NCI-H1105 treated with DMSO at 0.1 percent for 48 hours (cell line): Measurements from ENCODE around the gene SH3TC1.

Experiments
- DNase-seq: peaks from one replicate; lab custom pipeline; 2025; lab: John Stamatoyannopoulos, UW

SH3TC1 gene

DNA sequence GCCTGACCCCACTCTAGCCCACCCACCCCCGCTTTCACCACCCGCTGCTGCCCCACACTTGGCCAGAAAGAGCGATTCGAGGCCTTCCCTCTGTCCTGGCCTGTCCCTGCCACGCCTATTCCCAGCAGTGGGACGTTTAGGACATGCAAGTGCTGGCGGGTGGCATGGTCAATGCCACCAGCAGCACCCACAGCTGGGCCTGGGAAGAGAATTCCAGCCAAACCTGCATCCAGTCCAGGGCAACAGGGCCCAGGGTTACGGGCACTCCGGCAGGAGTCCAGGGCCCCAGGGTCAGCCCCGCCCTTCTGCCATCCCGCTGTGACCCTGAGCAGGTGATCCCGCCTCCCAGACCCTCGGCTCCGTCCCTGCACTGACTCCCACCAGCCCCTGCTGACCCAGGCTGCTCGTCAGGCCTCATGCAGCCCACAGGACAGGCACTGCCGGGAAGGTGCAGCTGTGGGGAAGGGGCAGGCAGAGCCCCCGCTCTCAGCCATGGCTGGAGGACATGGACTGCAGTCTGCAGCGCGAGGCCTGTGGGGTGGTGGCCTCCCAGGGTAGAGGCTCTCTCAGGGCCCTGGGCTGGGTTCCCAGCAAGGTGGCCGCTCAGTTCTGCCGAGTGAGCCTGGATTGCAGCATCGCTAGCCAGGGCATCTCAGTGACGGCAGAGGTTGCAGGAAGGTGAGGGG is 63.7 kb downstream of the SH3TC1 start:
- DNase-seq = no peak

DNA sequence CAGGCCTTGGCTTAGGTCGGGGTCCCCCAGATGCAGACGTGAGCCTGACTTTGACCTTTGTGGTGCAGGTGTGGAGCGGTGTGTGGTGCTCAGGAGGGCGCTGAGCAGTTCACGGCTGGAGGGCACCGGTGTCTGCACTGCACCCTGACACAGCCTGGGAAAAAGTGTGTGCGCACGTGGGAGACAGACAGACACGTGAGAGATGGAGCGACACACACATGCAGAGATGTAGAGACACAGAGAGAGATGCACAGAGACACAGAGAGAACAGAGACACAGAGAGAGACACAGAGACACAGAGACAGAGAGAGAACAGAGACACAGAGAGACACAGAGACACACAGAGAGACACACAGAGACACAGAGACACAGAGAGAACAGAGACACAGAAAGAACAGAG is 64.3 kb downstream of the SH3TC1 start:
- no peak for DNase-seq

DNA sequence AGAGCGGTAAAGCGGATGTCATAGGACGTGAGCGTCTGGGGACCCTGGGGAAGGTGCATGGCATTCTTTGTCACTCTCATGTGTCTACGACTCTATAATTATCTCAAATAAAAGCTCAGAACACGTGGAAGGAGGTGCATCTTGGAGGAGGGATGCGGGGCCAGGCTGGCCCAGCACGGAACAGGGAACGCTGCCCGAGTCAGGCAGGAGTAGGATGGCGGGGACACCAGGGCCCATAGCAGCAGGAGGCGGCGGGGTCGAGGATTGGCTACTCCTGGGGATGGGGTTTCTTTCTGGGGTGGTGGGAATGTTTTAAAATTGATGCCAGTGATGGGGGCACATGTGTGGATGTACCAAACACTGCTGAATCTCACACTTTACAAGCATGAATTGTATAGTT is 65.0 kb downstream of the SH3TC1 start:
- no peak for DNase-seq

DNA sequence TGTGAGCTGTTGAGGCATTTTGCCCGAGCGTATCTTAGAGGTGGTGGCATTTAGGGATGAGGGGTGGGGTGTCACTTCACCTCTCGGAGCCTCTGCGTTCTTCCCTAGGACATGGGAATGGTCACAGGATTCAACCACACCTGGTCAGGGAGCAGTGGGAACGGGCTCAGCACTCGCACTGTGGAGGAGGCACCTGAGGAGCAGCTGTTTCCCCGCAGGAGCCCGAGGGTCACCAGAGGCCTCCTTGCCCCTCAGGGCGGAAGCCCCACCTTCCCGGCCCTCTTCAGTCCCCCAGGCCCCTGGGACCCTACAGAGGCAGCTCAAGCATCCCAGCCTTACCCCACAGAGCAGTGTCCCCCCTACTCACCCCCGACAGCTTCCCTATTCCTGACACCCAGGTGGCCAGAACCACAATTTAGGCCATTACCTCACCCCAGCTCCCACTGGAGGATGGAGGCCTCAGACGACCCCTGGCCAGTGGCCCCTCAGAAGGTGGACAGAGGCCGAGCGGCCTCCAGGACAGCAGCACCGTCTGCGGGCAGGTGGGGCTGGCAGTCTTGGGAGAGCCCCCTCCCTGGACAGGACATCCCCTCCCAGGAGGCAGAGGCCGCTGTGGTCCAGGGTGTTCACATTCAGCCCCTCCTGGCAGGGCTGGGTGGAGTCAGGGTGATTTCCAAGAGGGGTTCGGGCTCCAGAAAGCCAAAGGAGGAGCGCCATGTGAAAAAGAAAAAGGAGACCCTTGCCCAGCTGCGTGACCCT is 66.3 kb downstream of the SH3TC1 start:
- DNase-seq = no peak

DNA sequence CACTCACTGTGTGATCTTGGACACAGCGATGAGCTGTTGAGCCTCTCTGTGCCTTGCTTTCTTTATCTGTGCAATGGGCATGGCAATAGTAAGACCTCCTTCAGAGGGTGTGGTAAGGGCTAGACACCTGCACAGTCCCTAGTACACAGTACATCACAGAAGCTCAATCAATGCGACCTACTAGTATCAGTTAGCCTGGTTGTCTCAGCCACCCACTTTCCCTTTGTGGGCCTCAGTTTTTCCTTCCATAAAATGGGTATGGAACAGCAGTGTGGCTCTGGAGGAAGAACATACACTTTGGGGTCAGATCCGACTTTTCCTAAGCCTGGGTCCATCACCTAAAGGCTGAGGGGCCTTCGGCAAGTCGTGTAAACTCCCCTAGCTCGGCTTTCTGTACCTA is 67.0 kb downstream of the SH3TC1 start:
- DNase-seq = no peak

- DNase-seq = no peak
Measured at GRCh38 chr4:8266508-8266907, 67.4 kb downstream of the SH3TC1 start.

DNA sequence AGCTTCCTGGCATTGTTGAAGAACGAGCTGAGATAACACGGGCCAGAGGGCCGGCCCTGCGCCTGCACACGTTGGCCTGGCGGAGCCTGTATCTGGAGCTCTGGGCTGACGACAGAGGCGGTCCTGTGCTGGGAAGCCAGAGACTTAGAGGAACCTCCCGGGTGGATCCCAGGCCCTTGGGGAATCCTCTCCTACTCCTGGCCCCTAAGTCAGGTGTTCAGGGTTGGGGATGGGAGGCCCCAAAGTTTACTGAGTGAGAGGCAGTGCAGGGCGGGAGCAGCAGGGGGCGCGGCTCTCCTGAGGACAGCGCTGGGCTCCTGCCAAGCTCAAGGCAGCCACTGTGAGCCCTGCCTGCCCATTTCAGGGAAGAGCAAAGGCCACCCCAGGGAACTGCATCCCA is 68.0 kb downstream of the SH3TC1 start:
- no peak for DNase-seq

- no peak for DNase-seq
Measured at GRCh38 chr4:8268211-8268610, 69.1 kb downstream of the SH3TC1 start.

DNA sequence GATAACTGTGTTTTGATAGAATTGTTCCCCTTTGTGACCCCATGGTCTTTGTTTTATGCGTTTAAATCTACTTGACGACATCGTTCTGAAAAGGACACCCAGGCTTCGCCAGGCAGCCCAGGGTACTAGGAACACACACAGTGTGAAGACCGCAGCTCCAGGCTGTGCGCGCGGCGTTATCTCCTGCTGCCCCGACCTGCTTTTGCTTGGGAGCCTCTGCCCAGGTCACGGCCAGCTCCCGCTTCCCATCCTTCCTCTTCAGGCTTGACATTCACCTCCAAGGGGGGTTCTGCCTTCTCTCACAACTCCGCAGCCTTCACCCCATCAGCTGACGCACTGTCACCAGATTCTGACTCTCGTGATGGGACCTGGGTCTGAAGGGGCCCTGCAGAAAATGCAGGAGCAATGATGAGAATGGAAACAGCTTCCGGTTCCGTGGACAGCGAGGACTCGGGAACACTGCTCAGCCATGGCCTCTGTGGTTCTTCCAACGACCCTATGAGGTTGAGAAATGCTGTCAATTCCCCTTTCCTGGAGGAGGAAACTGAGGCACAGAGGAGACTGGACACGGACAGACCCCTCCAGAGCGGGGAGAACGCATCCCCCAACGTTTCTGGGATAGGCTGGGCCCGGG is 69.9 kb downstream of the SH3TC1 start:
- DNase-seq = no peak

DNA sequence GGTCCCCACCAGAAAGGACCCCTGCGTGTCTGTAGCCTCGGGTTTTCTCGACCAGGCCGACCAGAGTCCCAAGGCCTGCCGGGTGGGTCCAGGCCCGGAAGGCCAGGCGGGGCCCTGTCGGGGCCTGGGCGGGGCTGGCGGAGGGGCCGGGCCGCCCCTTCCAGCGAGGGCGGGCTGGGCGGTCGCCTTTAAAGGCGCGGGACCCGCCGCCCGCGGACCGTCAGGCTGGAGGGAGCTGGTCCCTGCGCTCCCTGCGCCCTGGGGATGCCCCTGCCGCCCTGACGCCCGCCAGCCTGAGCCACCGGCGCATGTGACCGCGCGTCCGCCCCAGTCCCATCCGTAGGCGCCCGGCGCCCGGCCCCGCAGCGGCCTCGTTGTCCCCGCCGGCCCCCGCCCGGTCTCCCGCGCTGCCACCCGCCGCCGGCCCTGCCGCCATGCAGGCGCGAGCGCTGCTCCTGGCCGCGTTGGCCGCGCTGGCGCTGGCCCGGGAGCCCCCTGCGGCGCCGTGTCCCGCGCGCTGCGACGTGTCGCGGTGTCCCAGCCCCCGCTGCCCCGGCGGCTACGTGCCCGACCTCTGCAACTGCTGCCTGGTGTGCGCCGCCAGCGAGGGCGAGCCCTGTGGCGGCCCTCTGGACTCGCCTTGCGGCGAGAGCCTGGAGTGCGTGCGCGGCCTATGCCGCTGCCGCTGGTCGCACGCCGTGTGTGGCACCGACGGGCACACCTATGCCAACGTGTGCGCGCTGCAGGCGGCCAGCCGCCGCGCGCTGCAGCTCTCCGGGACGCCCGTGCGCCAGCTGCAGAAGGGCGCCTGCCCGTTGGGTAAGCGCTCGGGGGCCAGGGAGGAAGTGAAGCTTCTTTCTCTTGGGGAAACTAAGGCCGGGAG is 70.7 kb downstream of the SH3TC1 start, which contains the start of gene HTRA3:
Gene HTRA3, plus strand, starts transcription at position 220 of the 883 bp plus-strand sequence. Its CDS starts 215 bp downstream, at position 435.
- DNase-seq = no peak

DNA sequence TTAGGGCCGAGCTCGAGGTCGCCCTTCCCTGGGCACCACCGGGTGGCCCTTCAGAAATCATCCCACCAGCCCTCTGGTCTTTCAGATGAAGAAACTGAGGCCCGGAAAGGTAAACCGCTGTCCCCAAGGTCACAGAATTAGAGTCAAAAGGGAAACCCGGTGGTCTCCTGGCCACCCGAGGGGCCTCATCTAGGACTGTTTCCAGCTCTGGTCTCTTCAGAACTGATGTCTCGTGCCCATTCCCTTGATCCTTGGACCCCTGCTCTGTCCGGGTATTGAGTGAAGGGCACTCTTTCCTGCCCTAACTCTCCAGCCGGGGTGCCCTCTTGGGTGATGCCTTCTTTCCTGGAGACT is 71.3 kb downstream of the SH3TC1 start:
- DNase-seq = no peak

- DNase-seq = no peak
Measured at GRCh38 chr4:8270912-8271815, 72.1 kb downstream of the SH3TC1 start.

GRCh38 chr4:8271821-8272220 is 72.7 kb downstream of the SH3TC1 start:
- no peak for DNase-seq

GRCh38 chr4:8272472-8273428 is 73.7 kb downstream of the SH3TC1 start:
- no peak for DNase-seq

GRCh38 chr4:8273450-8273849 is 74.4 kb downstream of the SH3TC1 start:
- DNase-seq = no peak

DNA sequence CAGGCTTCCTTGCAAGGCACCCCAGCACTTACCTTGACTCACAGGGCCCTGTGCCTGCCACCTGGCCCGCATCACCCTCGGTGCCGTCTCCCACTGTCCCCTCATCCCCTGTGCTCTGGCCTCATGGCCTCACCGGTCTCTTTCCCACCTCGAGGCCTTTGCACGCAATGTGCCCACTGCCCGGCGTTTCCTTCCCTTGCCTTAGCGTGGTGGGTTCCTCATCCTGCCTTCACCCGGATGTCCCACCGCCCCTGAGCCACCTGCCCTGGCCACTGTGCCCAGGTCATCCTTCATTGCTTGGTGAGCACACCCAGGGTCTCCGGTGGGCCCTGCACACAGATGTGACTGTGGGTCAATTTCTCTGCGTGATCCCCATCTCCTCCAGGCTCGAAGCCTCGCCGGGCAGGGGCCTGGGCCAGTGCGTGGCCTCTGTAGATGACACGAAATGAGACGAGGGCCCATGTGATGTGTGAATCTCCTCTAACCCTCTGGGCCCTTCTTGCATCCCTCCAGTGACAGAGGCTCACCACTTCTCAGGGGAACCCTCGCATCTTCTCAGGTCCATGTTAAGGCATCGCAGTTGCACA is 75.1 kb downstream of the SH3TC1 start:
- no peak for DNase-seq

GRCh38 chr4:8274765-8275547 is 75.9 kb downstream of the SH3TC1 start:
- no peak for DNase-seq

GRCh38 chr4:8275548-8275910 is 76.4 kb downstream of the SH3TC1 start:
- DNase-seq = no peak
